Parathyroid adenoma (tissue), 2 donors: Measurements from ENCODE around the gene CREG1.

Experiments used
- H2AFZ ChIP-seq: fragments of 300-600 bp; sonication (generic); one replicate; pipeline ENCODE4 v1.7.0; 2017; ENCODE audit warnings: antibody characterized with exemption, mild to moderate bottlenecking
- H3K27ac ChIP-seq: fragments of 300-600 bp; sonication (generic); one replicate; pipeline ENCODE4 v1.7.0; 2017
- H3K27me3 ChIP-seq: fragments of 300-600 bp; sonication (generic); one replicate; pipeline ENCODE4 v1.7.0; 2017; ENCODE audit warnings: low read length; ENCODE audit not compliant: control insufficient read depth, insufficient read depth
- H3K36me3 ChIP-seq: fragments of 300-600 bp; sonication (generic); one replicate; pipeline ENCODE4 v1.7.0; 2017; ENCODE audit warnings: low read length; ENCODE audit not compliant: control insufficient read depth, insufficient read depth
- H3K4me1 ChIP-seq: fragments of 300-600 bp; sonication (generic); one replicate; pipeline ENCODE4 v1.7.0; 2017; ENCODE audit warnings: control low read depth
- H3K4me2 ChIP-seq: fragments of 300-600 bp; sonication (generic); one replicate; pipeline ENCODE4 v1.7.0; 2017; ENCODE audit warnings: low read length
- H3K4me3 ChIP-seq: fragments of 300-600 bp; sonication (generic); one replicate; pipeline ENCODE4 v1.7.0; 2017; ENCODE audit warnings: low read depth, low read length
- H3K79me2 ChIP-seq: fragments of 300-600 bp; sonication (generic); one replicate; pipeline ENCODE4 v1.7.0; 2017; ENCODE audit warnings: control low read depth
- H3K9ac ChIP-seq: fragments of 300-600 bp; sonication (generic); one replicate; pipeline ENCODE4 v1.7.0; 2017; ENCODE audit warnings: mild to moderate bottlenecking
- H3K9me3 ChIP-seq: fragments of 300-600 bp; sonication (generic); one replicate; pipeline ENCODE4 v1.7.0; 2017; ENCODE audit warnings: low read length; ENCODE audit not compliant: control insufficient read depth
- TF ChIP-seq, protein P1 (sequence below): fragments of 300-600 bp; sonication (generic); IDR thresholded peaks from one replicate; pipeline ENCODE4 v1.7.0; 2017; ENCODE audit warnings: antibody characterized with exemption, mild to moderate bottlenecking
- donor health status: primary hyperparathyroidism.

Gene CREG1

DNA sequence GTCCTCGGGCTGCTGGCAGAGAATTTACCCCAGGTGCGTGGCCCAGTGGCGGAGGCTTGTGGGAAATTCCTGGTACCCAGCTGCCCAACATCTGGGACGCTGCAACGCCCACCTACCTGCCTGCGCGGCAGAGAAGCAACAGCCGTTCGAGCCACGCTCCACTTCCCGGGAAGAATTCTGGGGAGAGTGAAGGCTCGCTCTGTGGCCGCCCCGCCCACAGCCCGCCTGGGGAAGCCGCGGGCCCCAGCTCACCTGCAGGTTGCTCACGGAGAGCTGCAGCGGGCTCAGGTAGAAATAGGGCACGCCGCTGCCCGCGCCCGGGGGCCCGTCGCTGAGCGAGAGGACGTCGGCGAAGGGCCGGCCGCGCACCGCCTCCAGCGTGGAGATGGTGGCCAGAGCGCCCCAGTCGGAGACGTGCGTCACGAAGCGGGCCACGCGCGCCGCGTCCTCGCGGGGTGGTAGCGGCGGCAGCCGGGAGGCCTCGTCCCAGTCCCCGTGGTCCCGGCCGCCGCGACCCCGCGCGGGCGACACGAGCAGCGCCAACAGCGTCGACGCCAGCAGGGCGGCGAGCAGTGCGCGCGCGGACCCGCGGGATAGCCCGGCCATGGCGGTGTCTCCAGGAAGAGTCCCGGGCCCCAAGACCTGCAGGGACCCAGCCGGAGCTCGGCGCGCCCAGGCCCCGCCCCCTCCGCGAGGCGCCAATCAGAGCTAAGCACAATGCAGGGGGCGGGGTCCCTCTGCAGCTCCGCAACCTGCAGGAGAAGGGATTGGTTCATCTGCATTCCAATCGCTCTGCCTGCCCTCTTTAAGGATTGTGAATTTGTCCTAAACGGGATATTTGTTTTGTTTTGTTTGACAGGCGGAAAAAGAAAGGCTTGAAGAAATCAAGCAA is at the start of gene CREG1:
CREG1 (minus strand) TSS at position 627 of the 892 bp plus-strand sequence.
- H3K79me2 ChIP-seq, result no peaks in the 10 kb centered on the region
- peak within 1 kb of the TSS; percentile 60 for H3K4me3 ChIP-seq
- H3K9me3 ChIP-seq, result no peaks in the 10 kb centered on the region
- no peaks in the 10 kb centered on the region for H3K27me3 ChIP-seq
- H3K9ac ChIP-seq, result peak within 1 kb of the TSS; percentile 37
- peak within 1 kb of the TSS; percentile 77 for H3K27ac ChIP-seq
- no peaks in the 10 kb centered on the region for H3K36me3 ChIP-seq
- TF ChIP-seq, protein P1, sequence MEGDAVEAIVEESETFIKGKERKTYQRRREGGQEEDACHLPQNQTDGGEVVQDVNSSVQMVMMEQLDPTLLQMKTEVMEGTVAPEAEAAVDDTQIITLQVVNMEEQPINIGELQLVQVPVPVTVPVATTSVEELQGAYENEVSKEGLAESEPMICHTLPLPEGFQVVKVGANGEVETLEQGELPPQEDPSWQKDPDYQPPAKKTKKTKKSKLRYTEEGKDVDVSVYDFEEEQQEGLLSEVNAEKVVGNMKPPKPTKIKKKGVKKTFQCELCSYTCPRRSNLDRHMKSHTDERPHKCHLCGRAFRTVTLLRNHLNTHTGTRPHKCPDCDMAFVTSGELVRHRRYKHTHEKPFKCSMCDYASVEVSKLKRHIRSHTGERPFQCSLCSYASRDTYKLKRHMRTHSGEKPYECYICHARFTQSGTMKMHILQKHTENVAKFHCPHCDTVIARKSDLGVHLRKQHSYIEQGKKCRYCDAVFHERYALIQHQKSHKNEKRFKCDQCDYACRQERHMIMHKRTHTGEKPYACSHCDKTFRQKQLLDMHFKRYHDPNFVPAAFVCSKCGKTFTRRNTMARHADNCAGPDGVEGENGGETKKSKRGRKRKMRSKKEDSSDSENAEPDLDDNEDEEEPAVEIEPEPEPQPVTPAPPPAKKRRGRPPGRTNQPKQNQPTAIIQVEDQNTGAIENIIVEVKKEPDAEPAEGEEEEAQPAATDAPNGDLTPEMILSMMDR, result no peak
- peak within 1 kb of the TSS; percentile 91 for H2AFZ ChIP-seq
- peak within 1 kb of the TSS; percentile 74 for H3K4me2 ChIP-seq
- H3K4me1 ChIP-seq, result peaks cover 10% of the 10 kb centered on the region

DNA sequence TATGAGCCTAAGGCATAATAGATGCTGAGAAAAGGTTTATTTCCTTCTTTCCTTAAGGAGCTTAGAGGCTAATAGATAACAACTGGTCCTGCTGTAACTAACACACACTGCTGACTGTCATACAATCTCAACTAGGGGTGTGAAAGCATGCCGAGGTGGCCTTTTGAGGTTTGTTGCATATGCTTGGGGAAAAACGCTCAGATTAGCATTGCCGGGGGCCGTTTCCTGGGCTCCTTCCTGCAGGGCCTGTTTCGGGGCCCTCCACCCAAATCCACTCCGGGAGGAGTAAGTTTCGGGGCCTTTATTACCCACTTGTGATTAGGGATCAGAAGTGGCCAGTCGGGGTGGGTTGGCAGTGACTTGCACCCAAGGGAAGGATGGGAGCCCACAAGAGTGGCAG is 49.3 kb upstream of the CREG1 start:
- no peaks in the 10 kb centered on the region for H3K79me2 ChIP-seq
- H3K4me1 ChIP-seq, result no peaks in the 10 kb centered on the region
- H3K27ac ChIP-seq, result no peak overlapping the region
- H3K9me3 ChIP-seq, result no peaks in the 10 kb centered on the region
- H3K27me3 ChIP-seq, result no peaks in the 10 kb centered on the region
- no peak overlapping the region for H3K4me3 ChIP-seq
- no peak overlapping the region for H3K4me2 ChIP-seq
- no peaks in the 10 kb centered on the region for H3K36me3 ChIP-seq
- no peak overlapping the region for H3K9ac ChIP-seq
- no peak overlapping the region for H2AFZ ChIP-seq
- TF ChIP-seq, protein P1, result no peak

DNA sequence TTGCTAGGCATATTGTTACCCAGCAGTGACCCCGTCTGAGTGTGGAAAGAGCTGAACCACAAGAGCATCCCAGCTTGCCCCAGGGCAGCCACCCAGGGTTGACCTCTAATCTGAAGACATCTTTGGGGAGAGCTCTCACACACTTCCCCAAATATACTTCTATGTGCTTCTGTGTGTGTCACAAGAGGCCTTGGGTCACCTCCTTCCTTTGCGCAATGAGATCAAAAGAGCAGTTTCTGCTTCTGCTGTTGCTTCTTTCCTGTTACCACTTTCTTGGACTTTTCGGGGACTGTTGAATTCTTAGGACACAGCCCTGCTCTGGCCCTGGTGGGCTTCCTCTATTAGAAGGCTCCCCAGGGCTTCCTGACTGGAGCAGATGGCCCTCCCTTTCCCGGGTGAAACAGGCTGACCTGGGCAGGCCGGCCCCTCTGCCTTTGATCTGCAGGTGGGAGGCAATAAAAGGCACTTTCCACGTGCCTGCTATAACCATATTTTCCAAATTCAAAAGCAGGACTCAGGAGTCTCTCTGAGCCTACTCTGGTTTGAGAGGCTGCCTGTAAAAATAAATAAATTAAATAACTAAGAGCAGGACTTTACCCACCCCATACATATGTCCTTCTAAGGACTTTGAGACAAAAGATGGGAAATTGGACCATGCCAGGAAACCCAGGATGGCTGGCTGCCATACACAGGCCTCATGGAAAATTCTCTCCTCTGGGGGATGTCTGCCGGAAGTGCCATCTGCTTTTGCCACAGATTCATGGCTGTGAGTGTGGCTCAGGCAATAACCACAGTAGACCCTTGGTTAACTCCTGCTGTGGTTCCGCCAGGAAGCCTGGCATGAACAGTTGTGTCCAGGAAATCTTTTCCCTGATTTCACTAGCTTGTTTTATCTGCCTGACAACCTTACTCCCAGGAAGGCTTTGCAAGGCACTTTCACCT is 48.2 kb upstream of the CREG1 start:
- no peaks in the 10 kb centered on the region for H3K27me3 ChIP-seq
- H3K36me3 ChIP-seq, result no peaks in the 10 kb centered on the region
- TF ChIP-seq, protein P1, result no peak
- H3K4me1 ChIP-seq, result no peaks in the 10 kb centered on the region
- H3K79me2 ChIP-seq, result no peaks in the 10 kb centered on the region
- no peak overlapping the region for H2AFZ ChIP-seq
- peak overlapping the region; percentile 29 for H3K27ac ChIP-seq
- no peaks in the 10 kb centered on the region for H3K9me3 ChIP-seq
- H3K9ac ChIP-seq, result no peak overlapping the region
- H3K4me3 ChIP-seq, result no peak overlapping the region
- H3K4me2 ChIP-seq, result no peak overlapping the region

DNA sequence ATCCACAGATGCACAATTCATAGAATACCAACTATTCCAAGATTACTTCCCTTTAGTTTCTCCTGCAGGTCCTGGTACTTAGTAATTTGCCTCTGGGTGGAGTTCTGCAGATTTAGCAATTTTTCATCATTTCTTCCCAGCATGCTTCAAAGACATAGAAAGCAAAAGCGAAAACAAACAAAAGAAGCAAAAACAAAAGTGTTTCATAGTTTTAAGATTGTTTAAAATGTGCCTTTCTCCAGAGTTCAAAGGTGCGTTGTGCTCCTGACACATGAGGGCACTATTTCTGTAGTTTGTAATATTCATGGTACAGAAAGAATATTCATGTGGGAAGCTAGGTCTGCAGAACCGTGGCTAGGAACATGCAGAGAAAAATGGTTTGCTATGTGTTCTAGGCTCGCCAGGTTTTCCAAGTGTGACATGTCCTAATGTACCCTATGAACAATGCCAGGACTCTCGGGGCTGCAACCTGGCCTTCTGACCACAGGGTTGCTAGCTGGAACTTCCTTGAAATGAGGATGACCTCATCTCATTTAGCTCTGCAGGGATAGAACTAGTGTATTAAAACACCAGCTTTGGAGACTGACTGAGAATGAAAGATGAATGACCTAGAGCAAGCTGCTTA is 46.5 kb upstream of the CREG1 start:
- Histone ChIP-seq H3K27me3 (no peaks in the 10 kb centered on the region), H3K79me2 (no peaks in the 10 kb centered on the region), H3K27ac (no peak overlapping the region), H3K36me3 (no peaks in the 10 kb centered on the region), H3K4me2 (no peak overlapping the region), H3K4me1 (no peaks in the 10 kb centered on the region), H2AFZ (no peak overlapping the region), H3K9me3 (no peaks in the 10 kb centered on the region), H3K4me3 (no peak overlapping the region), H3K9ac (no peak overlapping the region)
- TF ChIP-seq, protein P1, result peak; percentile 46
